ENCODE data around the gene B3GAT3.

The B3GAT3 gene

DNA sequence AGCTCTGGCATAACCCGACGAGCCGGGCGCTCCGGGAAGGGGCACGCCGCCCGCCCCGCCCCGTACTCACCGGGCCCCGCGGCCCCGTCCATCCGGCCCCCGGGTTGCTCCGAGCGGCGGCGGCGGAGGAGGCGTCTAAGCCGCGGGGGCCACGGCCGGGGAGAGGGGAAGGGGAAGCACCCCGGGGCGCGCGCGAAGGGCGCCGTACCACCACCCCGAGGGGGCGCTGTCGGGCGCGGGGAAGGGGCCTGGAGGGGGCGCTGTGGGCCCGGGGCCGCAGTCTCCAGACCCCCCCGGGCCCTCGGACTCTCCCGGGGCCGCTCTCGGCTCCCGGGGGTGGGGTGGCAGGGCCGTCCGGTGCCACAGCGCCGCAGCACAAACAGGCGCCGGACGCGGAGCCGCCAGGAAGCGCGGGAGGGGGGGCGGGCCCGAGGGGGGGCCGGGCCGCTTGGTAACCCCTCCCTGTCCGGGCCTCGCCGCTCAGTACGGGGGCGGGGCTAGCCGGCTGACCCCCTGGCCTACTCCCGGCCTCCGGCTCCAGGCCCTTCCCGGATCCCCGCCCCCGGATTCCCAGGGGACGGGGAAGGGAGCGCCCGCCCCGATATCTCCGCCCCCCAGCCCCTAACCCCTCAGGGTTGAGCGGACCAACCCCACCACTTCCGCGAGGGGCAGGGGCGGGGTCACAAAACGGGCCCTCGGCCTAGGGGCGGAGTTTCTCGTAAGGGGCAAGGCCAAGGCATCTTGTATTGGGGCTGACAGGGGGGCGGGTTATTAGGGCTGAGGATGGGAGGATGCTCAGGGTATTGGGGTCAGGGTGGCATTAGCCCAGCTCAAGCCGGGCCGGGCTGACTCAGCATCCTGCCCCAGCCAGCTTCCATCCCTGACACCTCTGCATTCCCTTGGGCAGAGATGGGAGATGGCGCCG lies 9.2 kb downstream of the B3GAT3 start, which contains the start of the genes EML3 and ROM1:
TSS of gene EML3 (minus strand) at position 410 of the 925 bp plus-strand sequence. CDS start at position 92, 318 bp downstream.
TSS of gene ROM1 (plus strand) at position 892 of the 925 bp plus-strand sequence. CDS start at position 917, 25 bp downstream.
- TF ChIP-seq, protein P1, sequence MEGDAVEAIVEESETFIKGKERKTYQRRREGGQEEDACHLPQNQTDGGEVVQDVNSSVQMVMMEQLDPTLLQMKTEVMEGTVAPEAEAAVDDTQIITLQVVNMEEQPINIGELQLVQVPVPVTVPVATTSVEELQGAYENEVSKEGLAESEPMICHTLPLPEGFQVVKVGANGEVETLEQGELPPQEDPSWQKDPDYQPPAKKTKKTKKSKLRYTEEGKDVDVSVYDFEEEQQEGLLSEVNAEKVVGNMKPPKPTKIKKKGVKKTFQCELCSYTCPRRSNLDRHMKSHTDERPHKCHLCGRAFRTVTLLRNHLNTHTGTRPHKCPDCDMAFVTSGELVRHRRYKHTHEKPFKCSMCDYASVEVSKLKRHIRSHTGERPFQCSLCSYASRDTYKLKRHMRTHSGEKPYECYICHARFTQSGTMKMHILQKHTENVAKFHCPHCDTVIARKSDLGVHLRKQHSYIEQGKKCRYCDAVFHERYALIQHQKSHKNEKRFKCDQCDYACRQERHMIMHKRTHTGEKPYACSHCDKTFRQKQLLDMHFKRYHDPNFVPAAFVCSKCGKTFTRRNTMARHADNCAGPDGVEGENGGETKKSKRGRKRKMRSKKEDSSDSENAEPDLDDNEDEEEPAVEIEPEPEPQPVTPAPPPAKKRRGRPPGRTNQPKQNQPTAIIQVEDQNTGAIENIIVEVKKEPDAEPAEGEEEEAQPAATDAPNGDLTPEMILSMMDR (conservative IDR thresholded peaks at IDR 0.05; ENCODE audit: low read depth): peak; percentile 86
- ChIA-PET CTCF (interaction anchor here (0.7 to 1.3 kb wide), 7 partner anchors 10 to 1835 kb away, joined by 3 to 7 read pairs (median 3); partner anchors contain the start of gene B3GAT3), POLR2A (ENCODE audit: low non-redundant PET) (interaction anchor here (0.6 to 1.1 kb wide), 4 partner anchors 9 to 53 kb away, joined by 3 to 4 read pairs (median 4); partner anchors contain the start of genes B3GAT3, CSKMT, INTS5 and TUT1)
- DNase-seq (ENCODE audit: low spot score): peak; percentile 88
- peak within 1 kb of the TSS; percentile 98 for H3K27ac ChIP-seq

DNA sequence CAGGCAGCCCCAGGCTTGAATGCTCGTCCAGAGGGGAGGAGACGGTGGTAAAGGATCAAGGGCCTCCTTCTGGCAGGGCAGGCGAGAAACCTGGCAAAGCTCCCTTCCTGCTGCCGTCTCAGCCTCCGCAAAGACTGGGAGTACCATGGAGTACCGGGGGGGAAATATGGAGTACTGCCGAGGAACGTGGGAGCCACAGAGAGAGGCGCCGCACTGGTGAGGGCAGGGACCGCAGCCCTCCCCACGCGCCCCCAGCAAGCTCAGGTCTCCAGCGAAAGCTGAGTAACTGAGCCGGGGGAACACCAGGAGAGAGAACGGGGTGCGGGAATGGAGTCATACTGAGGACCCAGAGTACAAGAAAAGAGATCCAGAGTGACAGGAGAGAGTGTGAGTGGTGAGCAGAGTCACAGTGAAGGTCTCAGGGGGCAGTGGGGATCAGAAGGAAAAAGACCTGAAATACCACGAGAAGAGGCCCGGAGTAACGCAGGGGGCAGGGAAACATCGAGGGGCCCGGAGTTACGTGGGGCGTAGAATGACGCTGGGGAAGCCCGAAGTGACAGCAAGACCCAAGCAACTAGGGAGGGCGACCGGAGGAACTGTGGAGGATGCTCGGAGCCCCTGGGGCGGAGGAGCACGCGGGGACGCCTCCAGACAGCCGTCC lies 10.0 kb downstream of the B3GAT3 start:
- no peak for DNase-seq (ENCODE audit: low spot score)
- H3K27ac ChIP-seq: peak overlapping the region; percentile 98
- CTCF ChIA-PET: interaction anchor here (0.5 to 1.3 kb wide), 13 partner anchors 9 to 1834 kb away, joined by 3 to 7 read pairs (median 3); partner anchors contain the start of gene B3GAT3

DNA sequence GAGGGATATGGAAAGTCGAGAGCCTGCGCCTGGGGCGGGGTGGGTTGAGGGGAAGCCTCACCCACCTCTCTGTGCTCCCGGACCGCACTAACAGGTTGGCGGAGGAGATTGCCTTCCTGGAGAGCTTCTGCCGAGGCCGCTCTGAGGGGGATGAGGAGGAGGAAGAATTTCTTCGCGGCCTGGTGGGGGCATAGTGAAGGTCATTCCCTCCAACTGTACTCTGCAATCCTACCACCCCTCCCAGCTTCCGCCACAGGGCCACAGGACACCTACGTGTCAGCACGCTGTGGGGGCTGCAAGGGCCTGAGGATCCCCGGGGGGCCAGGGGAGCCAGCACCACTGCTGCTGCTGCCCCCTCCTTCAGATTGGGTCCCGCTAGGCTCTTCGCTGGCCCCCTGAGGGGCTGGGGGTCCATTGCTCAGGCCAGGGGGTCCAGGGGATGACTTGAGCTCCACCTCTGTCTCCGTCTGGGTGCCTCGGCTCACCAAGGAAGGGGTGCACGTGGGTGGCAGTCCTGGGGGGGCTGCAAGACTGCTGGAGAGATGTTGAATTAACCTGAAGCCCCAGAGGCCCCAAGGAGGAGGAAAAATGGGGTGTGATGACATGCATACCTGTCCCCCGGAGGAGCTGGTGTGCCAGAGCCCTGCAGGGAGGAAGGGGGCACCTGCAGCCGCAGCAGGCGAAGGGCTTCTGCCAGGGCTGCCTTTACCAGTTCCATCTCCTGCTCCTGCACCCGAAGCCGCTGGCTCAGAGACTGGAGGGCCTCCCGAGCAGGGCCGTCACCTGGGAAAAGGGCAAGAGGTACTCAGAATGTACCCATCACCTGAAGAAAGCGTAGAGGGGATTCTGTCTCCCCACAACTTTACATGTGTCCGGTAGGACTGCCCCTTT lies 10.7 kb downstream of the B3GAT3 start:
- CTCF ChIA-PET: interaction anchor here (0.5 to 1.3 kb wide), 10 partner anchors 8 to 216 kb away, joined by 3 to 7 read pairs (median 4); partner anchors contain the start of gene B3GAT3
- POLR2A ChIA-PET (ENCODE audit: low non-redundant PET): interaction anchor here (1.0 to 1.1 kb wide), 2 partner anchors 20 to 54 kb away, joined by 3 to 4 read pairs; partner anchors contain the start of genes CSKMT and TUT1
- DNase-seq (ENCODE audit: low spot score): no peak
- peak overlapping the region; percentile 98 for H3K27ac ChIP-seq
- TF ChIP-seq, protein P1 (conservative IDR thresholded peaks at IDR 0.05; ENCODE audit: low read depth): no peak

More for the DNA sequence above, 10.0 kb downstream of the B3GAT3 start:
- TF ChIP-seq, protein P1 (conservative IDR thresholded peaks at IDR 0.05; ENCODE audit: low read depth): no peak
- POLR2A ChIA-PET (ENCODE audit: low non-redundant PET): interaction anchor here (1.0 to 1.1 kb wide), 2 partner anchors 21 to 54 kb away, joined by 3 to 4 read pairs; partner anchors contain the start of genes CSKMT and TUT1

DNA sequence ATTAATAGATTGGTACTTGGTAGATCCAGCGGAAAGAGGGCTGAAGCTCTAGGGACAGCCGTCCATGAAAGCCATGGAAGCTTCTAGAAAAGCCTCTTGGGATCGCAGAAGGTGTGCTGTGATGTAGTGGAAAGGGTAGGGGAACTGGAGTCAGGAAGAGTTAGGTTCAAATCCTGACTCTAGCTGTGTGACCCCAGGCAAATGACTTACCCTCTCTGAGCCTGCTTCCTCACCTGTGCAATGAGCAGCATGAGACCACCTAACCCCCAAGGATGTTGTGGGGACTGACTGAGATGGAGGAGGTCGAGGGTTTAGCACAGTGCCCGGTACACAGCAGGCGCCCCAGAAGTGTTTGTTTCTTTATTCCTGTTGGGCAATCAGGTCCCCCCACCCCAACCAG lies 11.4 kb downstream of the B3GAT3 start:
- POLR2A ChIA-PET (ENCODE audit: low non-redundant PET): no interaction called here
- TF ChIP-seq, protein P1 (conservative IDR thresholded peaks at IDR 0.05; ENCODE audit: low read depth): no peak
- CTCF ChIA-PET: interaction anchor here (1.2 kb wide), 1 partner anchor 216 kb away, joined by 4 read pairs; no protein-coding TSS in a partner anchor
- H3K27ac ChIP-seq: peak overlapping the region; percentile 98
- DNase-seq (ENCODE audit: low spot score): no peak

DNA sequence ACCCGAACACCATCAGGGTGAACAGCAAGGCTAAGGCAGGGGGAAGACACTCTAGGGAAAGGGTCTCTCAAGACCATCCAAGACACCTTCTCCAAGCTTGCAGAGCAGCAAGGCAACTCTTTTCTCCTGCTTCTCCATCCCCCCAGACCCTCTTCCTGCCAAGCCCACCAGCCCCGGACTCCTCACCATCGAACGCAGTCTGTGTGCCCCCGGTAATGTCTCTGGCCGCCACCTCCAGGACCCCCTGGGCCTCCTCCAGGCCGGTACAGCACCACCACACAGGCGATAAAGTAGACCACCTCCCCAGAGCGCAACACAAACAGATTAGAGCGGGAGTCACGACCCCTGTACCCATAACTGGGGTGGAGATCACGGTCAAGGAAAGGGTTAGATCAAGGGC lies 13.0 kb downstream of the B3GAT3 start:
- TF ChIP-seq, protein P1 (conservative IDR thresholded peaks at IDR 0.05; ENCODE audit: low read depth): no peak
- CTCF ChIA-PET: interaction anchor here (0.6 kb wide), 1 partner anchor 237 kb away, joined by 4 read pairs; no protein-coding TSS in a partner anchor
- H3K27ac ChIP-seq: peak overlapping the region; percentile 98
- POLR2A ChIA-PET (ENCODE audit: low non-redundant PET): no interaction called here
- no peak for DNase-seq (ENCODE audit: low spot score)

Data from RWPE1 (cell line).